ENCODE measurements around the gene ZNF844.
A peak's percentile ranks its signal among the peaks of the same experiment; 100 is the strongest.

ZNF844 gene

DNA sequence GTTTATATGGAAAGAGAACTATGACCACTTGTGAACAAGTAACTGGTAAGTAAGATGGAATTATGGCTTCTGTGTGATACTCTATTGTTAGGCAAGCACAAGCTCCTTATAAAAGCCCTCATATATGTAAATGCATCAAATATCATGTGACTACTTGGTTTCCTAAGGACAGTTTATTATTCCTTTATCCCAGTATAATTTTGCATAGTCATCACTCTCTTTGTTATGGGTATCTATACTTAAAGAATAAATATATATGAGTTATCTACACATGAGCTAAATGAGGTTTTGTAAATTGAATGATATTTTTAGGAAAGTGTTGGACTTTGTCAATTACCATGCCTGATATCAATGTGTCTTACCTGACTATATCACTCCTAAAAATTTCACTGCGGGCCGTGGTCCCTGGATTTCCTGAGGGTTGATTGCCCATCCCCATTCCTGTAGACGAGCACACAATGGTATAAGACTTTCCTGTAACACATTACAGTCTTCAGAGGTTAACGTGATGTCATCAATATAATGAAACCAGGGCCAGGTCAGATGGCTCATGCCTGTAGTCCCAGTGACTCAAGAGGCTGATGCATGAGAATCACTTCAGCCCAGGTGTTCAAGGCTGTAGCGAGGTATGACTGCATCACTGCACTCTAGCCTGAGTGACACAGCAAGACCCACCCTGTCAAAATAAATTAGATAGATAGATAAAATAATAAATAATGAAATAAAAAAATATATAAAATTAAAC is 20.7 kb downstream of the ZNF844 start:
- no peak overlapping the region for H3K4me3 Mint-ChIP-seq
- H3K36me3 Mint-ChIP-seq (ENCODE audit: low read depth): peaks cover 71% of the 10 kb centered on the region
- no peak overlapping the region for H3K27ac Mint-ChIP-seq
- H3K27me3 Mint-ChIP-seq (ENCODE audit: low read depth): no peaks in the 10 kb centered on the region
- no peaks in the 10 kb centered on the region for H3K4me1 Mint-ChIP-seq
- TF ChIP-seq, protein P1, sequence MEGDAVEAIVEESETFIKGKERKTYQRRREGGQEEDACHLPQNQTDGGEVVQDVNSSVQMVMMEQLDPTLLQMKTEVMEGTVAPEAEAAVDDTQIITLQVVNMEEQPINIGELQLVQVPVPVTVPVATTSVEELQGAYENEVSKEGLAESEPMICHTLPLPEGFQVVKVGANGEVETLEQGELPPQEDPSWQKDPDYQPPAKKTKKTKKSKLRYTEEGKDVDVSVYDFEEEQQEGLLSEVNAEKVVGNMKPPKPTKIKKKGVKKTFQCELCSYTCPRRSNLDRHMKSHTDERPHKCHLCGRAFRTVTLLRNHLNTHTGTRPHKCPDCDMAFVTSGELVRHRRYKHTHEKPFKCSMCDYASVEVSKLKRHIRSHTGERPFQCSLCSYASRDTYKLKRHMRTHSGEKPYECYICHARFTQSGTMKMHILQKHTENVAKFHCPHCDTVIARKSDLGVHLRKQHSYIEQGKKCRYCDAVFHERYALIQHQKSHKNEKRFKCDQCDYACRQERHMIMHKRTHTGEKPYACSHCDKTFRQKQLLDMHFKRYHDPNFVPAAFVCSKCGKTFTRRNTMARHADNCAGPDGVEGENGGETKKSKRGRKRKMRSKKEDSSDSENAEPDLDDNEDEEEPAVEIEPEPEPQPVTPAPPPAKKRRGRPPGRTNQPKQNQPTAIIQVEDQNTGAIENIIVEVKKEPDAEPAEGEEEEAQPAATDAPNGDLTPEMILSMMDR (IDR thresholded peaks at IDR 0.05; ENCODE audit: unreplicated experiment in 3 of 3): no peak
- peaks cover 37% of the 10 kb centered on the region for H3K9me3 Mint-ChIP-seq

DNA sequence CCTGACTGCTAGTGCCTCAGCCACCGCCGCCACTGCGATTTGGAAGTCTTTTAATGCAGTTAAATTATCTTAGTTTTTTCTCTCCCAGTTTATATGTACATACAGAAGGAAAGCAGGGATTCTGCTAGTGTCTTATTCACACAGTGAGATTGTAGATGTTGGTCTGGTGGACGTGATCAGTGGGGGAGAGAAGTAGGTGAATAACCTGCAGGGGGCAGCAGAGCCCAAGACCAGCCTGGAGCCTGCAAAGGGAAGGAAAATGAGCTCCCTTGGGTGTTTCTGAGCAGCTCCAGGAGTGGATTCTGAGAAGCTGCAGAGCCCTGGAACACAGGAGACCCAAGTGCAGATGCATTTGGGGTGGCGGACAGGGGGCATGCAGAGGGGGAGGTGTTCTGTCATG is 26.3 kb downstream of the ZNF844 start:
- Mint-ChIP-seq H3K4me1 (peaks cover 11% of the 10 kb centered on the region), H3K27ac (peak overlapping the region; percentile 46 to 72 (median 51)), H3K9me3 (peaks cover 23% of the 10 kb centered on the region), H3K36me3 (ENCODE audit: low read depth) (peaks cover 63% of the 10 kb centered on the region), H3K27me3 (ENCODE audit: low read depth) (no peaks in the 10 kb centered on the region), H3K4me3 (peak overlapping the region; percentile 87 to 94 (median 92))
- TF ChIP-seq, protein P1 (IDR thresholded peaks at IDR 0.05; ENCODE audit: unreplicated experiment in 3 of 3): peak; percentile 42 to 58 (median 56)

DNA sequence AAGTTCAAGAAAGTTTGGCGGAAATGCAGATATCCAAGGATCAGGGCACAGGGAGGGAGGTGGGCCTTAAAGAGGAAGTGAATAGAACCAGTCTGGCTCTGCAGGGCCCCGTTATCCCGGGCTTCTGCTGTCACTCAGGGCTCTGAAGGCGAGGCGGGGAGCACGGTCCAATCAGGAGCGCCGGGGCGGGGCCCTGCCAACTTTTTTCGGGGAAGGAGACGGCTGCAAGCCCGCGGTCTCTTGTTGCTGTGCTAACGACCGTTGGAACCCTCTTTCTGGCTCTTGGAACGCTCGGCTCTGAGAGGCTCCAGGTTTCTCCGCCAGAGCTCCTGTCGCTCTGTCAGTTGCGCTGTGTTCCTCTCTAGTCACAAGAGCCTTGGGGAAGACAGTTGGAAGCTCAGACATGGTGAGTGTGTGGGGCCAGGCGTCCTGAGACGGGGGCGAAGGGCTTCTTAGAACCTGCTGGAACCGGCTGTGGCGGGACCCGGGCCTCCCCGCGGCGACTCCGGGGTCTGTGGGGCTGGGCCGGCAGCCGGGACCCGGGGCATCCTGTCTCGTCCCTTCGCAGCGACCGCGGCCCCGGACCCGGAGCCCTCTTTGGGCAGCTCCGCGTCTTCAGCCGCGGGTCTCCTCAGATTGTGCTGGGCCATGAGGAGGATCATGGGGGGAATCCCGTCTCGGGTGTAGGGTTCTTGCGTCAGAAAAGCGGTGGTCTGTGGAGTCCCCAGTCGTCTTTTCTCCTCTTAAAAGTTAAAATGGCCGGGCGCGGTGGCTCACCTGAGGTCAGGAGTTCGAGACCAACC is 27.7 kb downstream of the ZNF844 start:
- H3K9me3 Mint-ChIP-seq: peaks cover 27% of the 10 kb centered on the region
- TF ChIP-seq, protein P1 (IDR thresholded peaks at IDR 0.05; ENCODE audit: unreplicated experiment in 3 of 3): no peak
- H3K36me3 Mint-ChIP-seq (ENCODE audit: low read depth): peaks cover 70% of the 10 kb centered on the region
- peak overlapping the region; percentile 82 to 94 (median 91) for H3K27ac Mint-ChIP-seq
- H3K4me1 Mint-ChIP-seq: peaks cover 11% of the 10 kb centered on the region
- H3K27me3 Mint-ChIP-seq (ENCODE audit: low read depth): no peaks in the 10 kb centered on the region
- peak overlapping the region; percentile 87 to 94 (median 92) for H3K4me3 Mint-ChIP-seq

DNA sequence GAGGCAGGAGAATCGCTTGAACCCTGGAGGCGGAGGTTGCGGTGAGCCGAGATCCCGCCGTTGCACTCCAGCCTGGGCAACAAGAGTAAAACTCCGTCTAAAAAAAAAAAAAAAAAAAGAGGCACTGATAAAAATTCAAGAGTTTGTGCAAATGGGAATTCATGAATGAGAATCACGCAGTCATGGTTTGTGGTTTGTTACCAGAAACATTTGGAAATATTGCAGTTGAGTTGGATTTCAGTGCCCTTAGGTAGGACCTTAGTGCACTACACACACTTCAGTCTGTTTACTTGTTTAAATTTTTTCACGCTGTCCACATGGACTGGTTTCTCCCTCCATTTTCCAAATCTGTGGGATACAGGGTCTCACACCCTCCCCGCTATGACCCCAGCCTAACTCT is 28.4 kb downstream of the ZNF844 start:
- TF ChIP-seq, protein P1 (IDR thresholded peaks at IDR 0.05; ENCODE audit: unreplicated experiment in 3 of 3): no peak
- H3K27me3 Mint-ChIP-seq (ENCODE audit: low read depth): no peaks in the 10 kb centered on the region

DNA sequence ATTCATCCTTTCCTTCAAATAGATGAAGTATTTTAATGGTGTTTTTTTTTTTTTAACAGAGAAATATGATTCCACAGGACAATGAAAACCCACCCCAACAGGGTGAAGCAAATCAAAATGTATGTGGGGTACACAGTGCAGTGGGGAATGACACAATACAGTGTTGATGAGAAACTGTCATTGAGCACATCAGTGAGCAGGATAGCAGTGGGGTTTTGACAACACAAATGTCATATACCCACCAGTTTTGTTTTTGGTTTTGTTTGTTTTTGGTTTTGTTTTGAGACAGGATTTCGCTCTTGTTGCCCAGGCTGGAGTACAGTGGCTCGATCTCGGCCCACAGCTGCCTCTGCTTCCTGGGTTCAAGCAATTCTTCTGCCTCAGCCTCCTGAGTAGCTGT is 29.2 kb downstream of the ZNF844 start:
- H3K4me3 Mint-ChIP-seq: peak overlapping the region; percentile 87 to 94 (median 92)
- H3K27me3 Mint-ChIP-seq (ENCODE audit: low read depth): no peaks in the 10 kb centered on the region
- H3K27ac Mint-ChIP-seq: no peak overlapping the region
- H3K4me1 Mint-ChIP-seq: peaks cover 11% of the 10 kb centered on the region
- TF ChIP-seq, protein P1 (IDR thresholded peaks at IDR 0.05; ENCODE audit: unreplicated experiment in 3 of 3): no peak
- peaks cover 30% of the 10 kb centered on the region for H3K9me3 Mint-ChIP-seq
- H3K36me3 Mint-ChIP-seq (ENCODE audit: low read depth): peaks cover 73% of the 10 kb centered on the region

More for the DNA sequence above, 28.4 kb downstream of the ZNF844 start:
- Mint-ChIP-seq H3K4me3 (peak overlapping the region; percentile 87 to 94 (median 92)), H3K4me1 (peaks cover 11% of the 10 kb centered on the region), H3K27ac (peak overlapping the region; percentile 44 to 91 (median 67)), H3K9me3 (peaks cover 24% of the 10 kb centered on the region), H3K36me3 (ENCODE audit: low read depth) (peaks cover 68% of the 10 kb centered on the region)
